ENCODE data around the gene NTRK3.

- TF ChIP-seq PPARA (CRISPR knock-in tag; IDR thresholded peaks at IDR 0.05; ENCODE audit: borderline replicate concordance) (no peak), PATZ1 (CRISPR knock-in tag; IDR thresholded peaks at IDR 0.05; ENCODE audit: borderline replicate concordance) (no peak), RARB (CRISPR knock-in tag; IDR thresholded peaks at IDR 0.05) (no peak), SNAI2 (CRISPR knock-in tag; IDR thresholded peaks at IDR 0.05) (no peak), CSDC2 (CRISPR knock-in tag; IDR thresholded peaks at IDR 0.05) (no peak), GLIS3 (CRISPR knock-in tag; IDR thresholded peaks at IDR 0.05) (no peak), CREB5 (CRISPR knock-in tag; IDR thresholded peaks at IDR 0.05; ENCODE audit: low read depth) (no peak), ZNF70 (CRISPR knock-in tag; IDR thresholded peaks at IDR 0.05) (no peak), ZFP3 (CRISPR knock-in tag; IDR thresholded peaks at IDR 0.05) (no peak), ZFP30 (CRISPR knock-in tag; IDR thresholded peaks at IDR 0.05) (no peak), TOX (CRISPR knock-in tag; IDR thresholded peaks at IDR 0.05; ENCODE audit: borderline replicate concordance) (no peak), BACH2 (CRISPR knock-in tag; IDR thresholded peaks at IDR 0.05; ENCODE audit: borderline replicate concordance) (no peak), ARNTL (CRISPR knock-in tag; IDR thresholded peaks at IDR 0.05; ENCODE audit: borderline replicate concordance, low read depth) (no peak), ISL1 (CRISPR knock-in tag; IDR thresholded peaks at IDR 0.05) (no peak)
Observed at GRCh38 chr15:88204584-88204983, 52.0 kb downstream of the NTRK3 start.

Measured in SK-N-SH treated with all-trans-retinoic acid at 6 μM for 48 hours (cell line).